ENCODE data around the gene PPM1E. TPM values are rescaled to one million over a fixed set of nuclear protein-coding genes. Genes with fewer than 3 reads are reported as not detected.
"Not testable (repeated sequence)": the region's sequence is repeated elsewhere in the genome, so short reads cannot be mapped to it uniquely, and the experiment has no call there.

Gene PPM1E
- total RNA-seq, 1 donor from 2014 or later, result 1.7 TPM

DNA sequence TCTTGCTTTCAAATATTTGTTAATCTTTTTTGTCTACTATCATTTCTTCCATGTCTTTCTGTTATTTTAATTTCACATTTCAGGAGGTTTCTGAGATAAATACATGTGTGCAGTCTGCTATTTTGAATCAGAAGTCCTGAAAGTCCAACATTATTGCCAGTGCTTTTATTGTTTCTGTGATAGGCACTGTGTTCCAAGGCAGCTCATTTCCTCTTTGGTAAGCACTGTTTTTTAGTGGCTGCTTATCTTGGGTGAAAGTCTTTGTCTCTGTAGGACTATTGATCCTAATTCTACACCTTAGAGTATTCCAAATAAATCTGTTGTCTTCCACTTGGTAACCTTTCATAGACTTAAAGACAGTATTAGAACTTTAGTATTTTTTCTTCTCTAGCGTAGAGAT is 76.1 kb downstream of the PPM1E start:
- H3K4me3 Mint-ChIP-seq (ENCODE audit: unreplicated experiment), result no peak overlapping the region
- H3K27me3 Mint-ChIP-seq (ENCODE audit: unreplicated experiment), result peaks cover 9% of the 10 kb centered on the region
- H3K27ac Mint-ChIP-seq (ENCODE audit: unreplicated experiment), result no peak overlapping the region
- TF ChIP-seq, protein P1, sequence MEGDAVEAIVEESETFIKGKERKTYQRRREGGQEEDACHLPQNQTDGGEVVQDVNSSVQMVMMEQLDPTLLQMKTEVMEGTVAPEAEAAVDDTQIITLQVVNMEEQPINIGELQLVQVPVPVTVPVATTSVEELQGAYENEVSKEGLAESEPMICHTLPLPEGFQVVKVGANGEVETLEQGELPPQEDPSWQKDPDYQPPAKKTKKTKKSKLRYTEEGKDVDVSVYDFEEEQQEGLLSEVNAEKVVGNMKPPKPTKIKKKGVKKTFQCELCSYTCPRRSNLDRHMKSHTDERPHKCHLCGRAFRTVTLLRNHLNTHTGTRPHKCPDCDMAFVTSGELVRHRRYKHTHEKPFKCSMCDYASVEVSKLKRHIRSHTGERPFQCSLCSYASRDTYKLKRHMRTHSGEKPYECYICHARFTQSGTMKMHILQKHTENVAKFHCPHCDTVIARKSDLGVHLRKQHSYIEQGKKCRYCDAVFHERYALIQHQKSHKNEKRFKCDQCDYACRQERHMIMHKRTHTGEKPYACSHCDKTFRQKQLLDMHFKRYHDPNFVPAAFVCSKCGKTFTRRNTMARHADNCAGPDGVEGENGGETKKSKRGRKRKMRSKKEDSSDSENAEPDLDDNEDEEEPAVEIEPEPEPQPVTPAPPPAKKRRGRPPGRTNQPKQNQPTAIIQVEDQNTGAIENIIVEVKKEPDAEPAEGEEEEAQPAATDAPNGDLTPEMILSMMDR (IDR thresholded peaks at IDR 0.05), result no peak
- DNase-seq (ENCODE audit: extremely low spot score, unreplicated experiment), result no peak
- peaks cover 5% of the 10 kb centered on the region for H3K9me3 Mint-ChIP-seq (ENCODE audit: unreplicated experiment)
- H3K4me1 Mint-ChIP-seq (ENCODE audit: unreplicated experiment), result no peaks in the 10 kb centered on the region
- no peaks in the 10 kb centered on the region for H3K36me3 Mint-ChIP-seq (ENCODE audit: unreplicated experiment)

DNA sequence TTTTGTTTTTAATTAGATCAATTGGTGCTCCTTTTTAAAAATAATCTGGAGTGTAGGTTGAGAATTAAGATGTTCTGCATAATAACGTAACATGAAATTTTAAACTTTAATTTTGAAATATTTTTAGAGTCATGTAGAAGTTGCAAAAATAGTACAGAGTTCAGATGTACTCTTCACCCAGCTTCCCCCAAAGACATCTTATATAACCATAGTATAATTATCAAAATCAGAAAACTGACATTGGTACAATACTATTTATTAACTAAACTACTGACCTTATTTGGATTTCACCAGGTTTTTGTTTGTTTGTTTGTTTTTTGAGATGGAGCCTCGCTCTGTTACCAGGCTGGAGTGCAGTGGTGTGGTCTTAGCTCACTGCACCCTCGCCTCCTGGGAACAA is 76.9 kb downstream of the PPM1E start:
- H3K27me3 Mint-ChIP-seq (ENCODE audit: unreplicated experiment), result peaks cover 9% of the 10 kb centered on the region
- no peaks in the 10 kb centered on the region for H3K36me3 Mint-ChIP-seq (ENCODE audit: unreplicated experiment)
- TF ChIP-seq, protein P1 (IDR thresholded peaks at IDR 0.05), result no peak
- no peak overlapping the region for H3K4me3 Mint-ChIP-seq (ENCODE audit: unreplicated experiment)
- H3K4me1 Mint-ChIP-seq (ENCODE audit: unreplicated experiment), result no peaks in the 10 kb centered on the region
- no peak for DNase-seq (ENCODE audit: extremely low spot score, unreplicated experiment)
- no peak overlapping the region for H3K27ac Mint-ChIP-seq (ENCODE audit: unreplicated experiment)
- H3K9me3 Mint-ChIP-seq (ENCODE audit: unreplicated experiment), result peaks cover 5% of the 10 kb centered on the region

DNA sequence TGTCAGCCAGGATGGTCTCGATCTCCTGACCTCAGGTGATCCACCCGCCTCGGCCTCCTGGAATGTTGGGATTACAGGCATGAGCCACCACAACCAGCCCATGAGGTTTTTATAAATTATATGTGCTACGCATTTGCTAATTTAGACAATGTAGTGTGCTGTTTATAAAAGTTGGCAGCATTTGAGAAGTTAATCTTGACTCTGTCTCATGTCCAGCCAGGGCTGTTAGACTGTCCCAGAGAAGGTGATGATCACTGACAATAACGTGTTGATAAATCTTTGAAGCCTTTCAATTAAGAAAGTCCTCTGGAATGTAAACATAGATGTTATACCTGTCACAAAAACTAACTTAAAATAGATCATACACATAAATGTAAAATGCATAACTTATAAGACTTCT is 82.0 kb downstream of the PPM1E start:
- DNase-seq (ENCODE audit: extremely low spot score, unreplicated experiment), result no peak
- no peak overlapping the region for H3K4me3 Mint-ChIP-seq (ENCODE audit: unreplicated experiment)
- no peaks in the 10 kb centered on the region for H3K9me3 Mint-ChIP-seq (ENCODE audit: unreplicated experiment)
- TF ChIP-seq, protein P1 (IDR thresholded peaks at IDR 0.05), result no peak
- H3K36me3 Mint-ChIP-seq (ENCODE audit: unreplicated experiment), result no peaks in the 10 kb centered on the region
- H3K4me1 Mint-ChIP-seq (ENCODE audit: unreplicated experiment), result no peaks in the 10 kb centered on the region
- peaks cover 16% of the 10 kb centered on the region for H3K27me3 Mint-ChIP-seq (ENCODE audit: unreplicated experiment)
- H3K27ac Mint-ChIP-seq (ENCODE audit: unreplicated experiment), result no peak overlapping the region

DNA sequence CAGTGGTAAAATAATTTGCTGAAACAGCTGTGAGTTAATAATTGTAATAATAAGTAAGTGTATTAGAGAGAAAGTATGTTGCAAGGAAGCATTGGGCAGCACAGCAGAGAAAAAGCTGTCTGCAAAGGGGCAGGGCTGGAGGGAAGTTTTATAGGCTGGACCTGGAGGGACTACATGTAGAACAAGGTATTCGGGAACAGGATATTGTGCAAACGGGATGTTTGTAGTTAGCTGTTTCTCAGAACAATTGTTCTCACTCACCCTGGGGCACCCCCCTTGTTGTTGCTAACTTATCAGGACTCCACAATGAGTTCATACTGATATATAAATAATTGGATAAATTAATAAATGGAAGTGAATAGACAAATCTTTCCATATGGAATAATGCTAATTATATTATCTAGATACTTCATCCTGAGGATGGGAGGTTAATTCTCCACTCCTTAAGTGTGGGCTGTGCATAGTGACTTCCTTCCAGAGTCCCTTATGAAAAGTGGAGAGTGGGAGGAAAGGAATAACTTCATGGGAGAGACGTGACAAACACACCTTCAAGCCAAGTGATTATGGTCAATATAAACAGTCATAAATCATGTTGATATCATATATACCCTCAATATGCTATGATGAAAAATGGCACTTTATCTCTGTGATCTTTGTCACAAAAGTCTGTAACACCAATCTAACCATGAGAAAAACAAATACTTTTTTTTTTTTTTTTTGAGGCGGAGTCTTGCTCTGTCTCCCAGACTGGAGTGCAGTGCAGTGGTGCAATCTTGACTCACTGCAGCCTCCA is 85.4 kb downstream of the PPM1E start:
- TF ChIP-seq, protein P1 (IDR thresholded peaks at IDR 0.05), result no peak
- H3K27ac Mint-ChIP-seq (ENCODE audit: unreplicated experiment), result no peak overlapping the region
- peaks cover 10% of the 10 kb centered on the region for H3K27me3 Mint-ChIP-seq (ENCODE audit: unreplicated experiment)
- H3K4me1 Mint-ChIP-seq (ENCODE audit: unreplicated experiment), result no peaks in the 10 kb centered on the region
- H3K9me3 Mint-ChIP-seq (ENCODE audit: unreplicated experiment), result no peaks in the 10 kb centered on the region
- no peak overlapping the region for H3K4me3 Mint-ChIP-seq (ENCODE audit: unreplicated experiment)
- no peak for DNase-seq (ENCODE audit: extremely low spot score, unreplicated experiment)
- no peaks in the 10 kb centered on the region for H3K36me3 Mint-ChIP-seq (ENCODE audit: unreplicated experiment)

DNA sequence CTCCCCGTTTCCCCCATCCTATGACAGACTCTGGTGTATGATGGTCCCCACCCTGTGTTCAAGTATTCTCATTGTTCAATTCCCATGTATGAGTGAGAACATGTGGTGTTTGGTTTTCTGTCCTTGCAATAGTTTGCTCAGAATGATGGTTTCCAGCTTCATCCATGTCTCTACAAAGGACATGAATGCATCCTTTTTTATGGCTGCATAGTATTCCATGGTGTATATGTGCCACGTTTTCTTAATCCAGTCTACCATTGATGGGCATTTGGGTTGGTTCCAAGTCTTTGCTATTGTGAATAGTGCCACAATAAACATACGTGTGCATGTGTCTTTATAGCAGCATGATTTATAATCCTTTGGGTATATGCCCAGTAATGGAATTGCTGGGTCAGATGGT is 90.8 kb downstream of the PPM1E start:
- H3K27me3 Mint-ChIP-seq (ENCODE audit: unreplicated experiment); DNase-seq (ENCODE audit: extremely low spot score, unreplicated experiment); H3K36me3 Mint-ChIP-seq (ENCODE audit: unreplicated experiment); H3K27ac Mint-ChIP-seq (ENCODE audit: unreplicated experiment); H3K4me3 Mint-ChIP-seq (ENCODE audit: unreplicated experiment); H3K4me1 Mint-ChIP-seq (ENCODE audit: unreplicated experiment): not testable (repeated sequence)
- peaks cover 15% of the 10 kb centered on the region for H3K9me3 Mint-ChIP-seq (ENCODE audit: unreplicated experiment)

DNA sequence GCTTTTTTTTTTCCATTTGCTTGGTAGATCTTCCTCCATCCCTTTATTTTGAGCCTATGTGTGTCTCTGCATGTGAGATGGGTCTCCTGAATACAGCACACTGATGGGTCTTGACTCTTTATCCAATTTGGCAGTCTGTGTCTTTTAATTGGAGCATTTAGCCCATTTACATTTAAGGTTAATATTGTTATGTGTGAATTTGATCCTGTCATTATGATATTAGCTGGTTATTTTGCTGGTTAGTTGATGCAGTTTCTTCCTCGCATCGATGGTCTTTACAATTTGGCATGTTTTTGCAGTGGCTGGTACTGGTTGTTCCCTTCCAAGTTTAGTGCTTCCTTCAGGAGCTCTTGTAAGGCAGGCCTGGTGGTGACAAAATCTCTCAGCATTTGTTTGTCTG is 94.5 kb downstream of the PPM1E start:
- H3K9me3 Mint-ChIP-seq (ENCODE audit: unreplicated experiment), result peaks cover 15% of the 10 kb centered on the region
- not testable (repeated sequence) for H3K4me3 Mint-ChIP-seq (ENCODE audit: unreplicated experiment); H3K27ac Mint-ChIP-seq (ENCODE audit: unreplicated experiment)

More for the DNA sequence above, 94.5 kb downstream of the PPM1E start:
- not testable (repeated sequence) for DNase-seq (ENCODE audit: extremely low spot score, unreplicated experiment); H3K36me3 Mint-ChIP-seq (ENCODE audit: unreplicated experiment); H3K4me1 Mint-ChIP-seq (ENCODE audit: unreplicated experiment)
- peaks cover 10% of the 10 kb centered on the region for H3K27me3 Mint-ChIP-seq (ENCODE audit: unreplicated experiment)

All from osteocyte (in vitro differentiated cells).